GM18868 (cell line): Measurements from ENCODE around the gene THOC2.
"Not testable (repeated sequence)": the region's sequence is repeated elsewhere in the genome, so short reads cannot be mapped to it uniquely, and the experiment has no call there.

Experiments used
- ATAC-seq: cut with Tn5 transposase; IDR thresholded peaks from one replicate; pipeline ENCODE4 v1.9.1; 2021; ENCODE audit warnings: mild to moderate bottlenecking, moderate library complexity; ENCODE audit not compliant: unreplicated experiment

Gene THOC2

GRCh38 chrX:123732670-123733363 lies at the start of gene THOC2:
Gene THOC2 (minus strand): TSS chrX:123733052. CDS start chrX:123733022, 30 bp downstream.
- ATAC-seq = peak; percentile 77

GRCh38 chrX:123781786-123782185 lies 48.9 kb upstream of the THOC2 start:
- ATAC-seq = not testable (repeated sequence)

GRCh38 chrX:123779908-123780396 lies 47.1 kb upstream of the THOC2 start:
- no peak for ATAC-seq

- no peak for ATAC-seq
Observed at GRCh38 chrX:123773258-123773988, 40.6 kb upstream of the THOC2 start.

- no peak for ATAC-seq
Observed at GRCh38 chrX:123771449-123772064, 38.7 kb upstream of the THOC2 start.

- ATAC-seq = peak; percentile 93
Observed at GRCh38 chrX:123764967-123765871, 32.4 kb upstream of the THOC2 start.

- not testable (repeated sequence) for ATAC-seq
Observed at GRCh38 chrX:123759849-123760248, 27.0 kb upstream of the THOC2 start.

GRCh38 chrX:123757794-123758193 lies 24.9 kb upstream of the THOC2 start:
- ATAC-seq = not testable (repeated sequence)

- ATAC-seq = no peak
Observed at GRCh38 chrX:123756320-123756719, 23.5 kb upstream of the THOC2 start.

GRCh38 chrX:123755107-123755506 lies 22.3 kb upstream of the THOC2 start:
- no peak for ATAC-seq

- ATAC-seq = peak; percentile 46
Observed at GRCh38 chrX:123753656-123754350, 21.0 kb upstream of the THOC2 start.

GRCh38 chrX:123749643-123750042 lies 16.8 kb upstream of the THOC2 start:
- no peak for ATAC-seq

GRCh38 chrX:123745511-123745910 lies 12.7 kb upstream of the THOC2 start:
- no peak for ATAC-seq

- no peak for ATAC-seq
Observed at GRCh38 chrX:123743312-123743711, 10.5 kb upstream of the THOC2 start.

GRCh38 chrX:123742440-123742839 lies 9.6 kb upstream of the THOC2 start:
- no peak for ATAC-seq

- no peak for ATAC-seq
Observed at GRCh38 chrX:123740536-123740935, 7.7 kb upstream of the THOC2 start.

GRCh38 chrX:123740006-123740405 lies 7.2 kb upstream of the THOC2 start:
- ATAC-seq = no peak

GRCh38 chrX:123739474-123739873 lies 6.6 kb upstream of the THOC2 start:
- ATAC-seq = no peak

GRCh38 chrX:123738378-123738940 lies 5.6 kb upstream of the THOC2 start:
- ATAC-seq = no peak
